GM10248 (cell line): ENCODE measurements around the gene FABP2.
A peak's percentile ranks its signal among the peaks of the same experiment; 100 is the strongest.

ENCODE experiments used
- CTCF ChIA-PET: fragments of 300-600 bp; sonication (Branson Sonifier 250); formaldehyde crosslinking; extraction: SDS; loops from one replicate; lab custom pipeline; 2021; ENCODE audit warnings: antibody characterized with exemption; lab: Yijun Ruan, JAX
- POLR2A ChIA-PET: fragments of 350-650 bp; sonication (Branson Sonifier 250); formaldehyde crosslinking; extraction: SDS; loops from one replicate; lab custom pipeline; 2020; ENCODE audit warnings: antibody characterized with exemption; lab: Yijun Ruan, JAX
- DNase-seq: peaks from one replicate; pipeline ENCODE4 v3.0.0; 2012; ENCODE audit errors: extremely low spot score
- TF ChIP-seq, protein P1 (sequence below): IDR thresholded peaks from 2 replicates; pipeline ENCODE4 v1.5.1; 2012; ENCODE audit warnings: mild to moderate bottlenecking, low read depth; ENCODE audit errors: extremely low read depth, missing control alignments, control extremely low read depth

FABP2 gene

DNA sequence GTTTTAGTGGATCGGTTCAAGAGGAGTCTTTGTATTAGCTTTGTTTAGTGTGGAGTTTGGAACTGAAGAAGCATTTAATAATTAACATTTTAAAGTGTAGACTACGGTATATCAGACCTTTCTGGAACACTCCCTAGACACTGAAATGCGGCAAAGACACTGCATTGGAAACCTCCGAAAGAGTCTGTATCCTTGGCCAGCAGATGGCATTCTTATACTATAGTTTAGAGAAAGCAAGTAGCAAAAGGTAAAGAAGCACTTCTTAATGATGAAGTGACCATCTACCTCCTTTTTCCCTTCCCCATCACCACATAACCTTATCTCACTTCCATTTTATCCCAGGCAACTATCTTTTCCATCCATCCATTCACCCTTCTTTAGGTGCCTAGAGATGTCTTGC is 7.6 kb downstream of the FABP2 start:
- peak; percentile 12 for DNase-seq
- CTCF ChIA-PET: interaction anchor here (1.0 to 2.5 kb wide), 3 partner anchors 9 to 423 kb away, joined by 3 to 15 read pairs (median 3); no protein-coding TSS in a partner anchor
- POLR2A ChIA-PET: no interaction called here
- TF ChIP-seq, protein P1, sequence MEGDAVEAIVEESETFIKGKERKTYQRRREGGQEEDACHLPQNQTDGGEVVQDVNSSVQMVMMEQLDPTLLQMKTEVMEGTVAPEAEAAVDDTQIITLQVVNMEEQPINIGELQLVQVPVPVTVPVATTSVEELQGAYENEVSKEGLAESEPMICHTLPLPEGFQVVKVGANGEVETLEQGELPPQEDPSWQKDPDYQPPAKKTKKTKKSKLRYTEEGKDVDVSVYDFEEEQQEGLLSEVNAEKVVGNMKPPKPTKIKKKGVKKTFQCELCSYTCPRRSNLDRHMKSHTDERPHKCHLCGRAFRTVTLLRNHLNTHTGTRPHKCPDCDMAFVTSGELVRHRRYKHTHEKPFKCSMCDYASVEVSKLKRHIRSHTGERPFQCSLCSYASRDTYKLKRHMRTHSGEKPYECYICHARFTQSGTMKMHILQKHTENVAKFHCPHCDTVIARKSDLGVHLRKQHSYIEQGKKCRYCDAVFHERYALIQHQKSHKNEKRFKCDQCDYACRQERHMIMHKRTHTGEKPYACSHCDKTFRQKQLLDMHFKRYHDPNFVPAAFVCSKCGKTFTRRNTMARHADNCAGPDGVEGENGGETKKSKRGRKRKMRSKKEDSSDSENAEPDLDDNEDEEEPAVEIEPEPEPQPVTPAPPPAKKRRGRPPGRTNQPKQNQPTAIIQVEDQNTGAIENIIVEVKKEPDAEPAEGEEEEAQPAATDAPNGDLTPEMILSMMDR: peak; percentile 43

DNA sequence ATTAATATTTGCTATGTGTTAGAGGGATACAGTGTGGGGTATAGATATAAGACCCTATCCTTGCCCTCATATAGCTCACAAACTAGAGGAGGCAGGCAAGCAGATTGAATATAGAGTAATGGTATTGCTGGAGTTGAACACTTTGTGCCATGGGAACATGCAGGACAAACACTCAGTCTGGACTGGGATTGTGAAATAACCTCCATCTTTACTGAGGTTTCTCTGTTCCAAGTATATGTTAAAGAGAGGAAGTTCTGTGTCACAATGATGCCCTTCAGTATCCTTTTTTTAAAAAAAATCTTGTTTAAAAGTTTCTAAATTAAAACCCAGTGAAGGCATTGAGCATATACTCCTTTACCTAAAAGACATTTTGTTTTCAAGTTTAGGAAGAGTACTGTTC is 8.7 kb downstream of the FABP2 start:
- TF ChIP-seq, protein P1: no peak
- CTCF ChIA-PET: interaction anchor here (1.0 to 2.5 kb wide), 4 partner anchors 8 to 424 kb away, joined by 3 to 15 read pairs (median 4); partner anchors contain the start of gene FABP2
- POLR2A ChIA-PET: no interaction called here
- no peak for DNase-seq

DNA sequence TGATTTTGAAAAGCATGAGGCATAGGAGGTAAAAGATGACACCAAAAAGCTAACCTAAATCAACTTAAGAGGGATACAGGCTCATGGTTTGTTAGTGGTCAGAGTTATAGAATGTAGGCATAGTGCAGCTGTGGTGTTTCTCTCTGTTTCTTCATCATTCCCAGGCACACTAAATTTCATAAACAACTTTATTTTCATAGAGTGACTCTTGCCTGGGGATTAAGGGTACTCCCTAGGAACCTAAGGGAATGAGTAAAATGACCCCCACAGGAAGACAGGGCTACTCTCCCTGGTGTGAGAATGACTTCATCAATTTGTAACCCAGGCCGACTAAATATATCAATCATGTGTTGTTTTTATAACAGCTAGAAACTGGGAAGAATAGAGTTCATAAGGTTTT is 11.1 kb downstream of the FABP2 start:
- DNase-seq: no peak
- CTCF ChIA-PET: interaction anchor here (1.0 to 1.9 kb wide), 3 partner anchors 183 to 746 kb away, joined by 3 to 6 read pairs (median 5); no protein-coding TSS in a partner anchor
- POLR2A ChIA-PET: no interaction called here
- TF ChIP-seq, protein P1: no peak

DNA sequence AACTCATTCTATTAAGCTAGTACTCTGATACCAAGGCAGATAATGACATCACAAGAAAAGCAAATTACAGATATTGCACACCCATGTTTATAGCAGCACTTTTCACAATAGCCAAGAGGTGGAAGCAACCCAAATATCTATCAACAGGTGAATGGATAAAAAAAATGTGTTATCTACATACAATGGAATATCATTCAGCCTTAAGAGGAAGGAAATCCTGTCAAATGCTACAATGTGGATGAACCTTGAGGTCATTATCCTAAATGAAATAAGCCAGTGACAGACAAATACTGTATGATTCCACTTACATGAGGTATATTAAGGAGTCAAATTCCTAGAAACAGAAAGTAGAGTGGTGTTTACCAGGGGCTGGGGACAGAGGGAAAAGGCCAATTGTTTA is 14.3 kb downstream of the FABP2 start:
- ChIA-PET CTCF (no interaction called here), POLR2A (no interaction called here)
- no peak for DNase-seq
- TF ChIP-seq, protein P1: no peak

DNA sequence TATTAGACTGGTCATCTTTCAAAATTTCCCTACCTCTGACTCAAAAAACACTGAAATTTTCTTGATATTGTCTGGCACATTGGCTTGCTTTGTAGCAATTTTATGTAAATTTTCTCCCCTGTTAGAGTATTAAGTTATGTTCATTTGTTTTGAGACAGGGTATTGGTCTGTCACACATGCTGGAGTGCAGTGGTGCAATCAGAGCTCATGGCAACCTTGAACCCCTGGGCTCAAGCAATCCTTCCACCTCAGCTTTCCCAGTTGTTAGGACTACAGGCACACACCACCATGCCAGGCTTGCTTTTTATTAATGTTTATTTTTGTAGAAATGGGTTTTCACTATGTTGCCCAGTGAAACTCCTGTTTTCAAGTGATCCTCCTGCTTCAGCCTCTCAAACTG is 17.5 kb downstream of the FABP2 start:
- ChIA-PET POLR2A (no interaction called here), CTCF (no interaction called here)
- TF ChIP-seq, protein P1: no peak
- no peak for DNase-seq

DNA sequence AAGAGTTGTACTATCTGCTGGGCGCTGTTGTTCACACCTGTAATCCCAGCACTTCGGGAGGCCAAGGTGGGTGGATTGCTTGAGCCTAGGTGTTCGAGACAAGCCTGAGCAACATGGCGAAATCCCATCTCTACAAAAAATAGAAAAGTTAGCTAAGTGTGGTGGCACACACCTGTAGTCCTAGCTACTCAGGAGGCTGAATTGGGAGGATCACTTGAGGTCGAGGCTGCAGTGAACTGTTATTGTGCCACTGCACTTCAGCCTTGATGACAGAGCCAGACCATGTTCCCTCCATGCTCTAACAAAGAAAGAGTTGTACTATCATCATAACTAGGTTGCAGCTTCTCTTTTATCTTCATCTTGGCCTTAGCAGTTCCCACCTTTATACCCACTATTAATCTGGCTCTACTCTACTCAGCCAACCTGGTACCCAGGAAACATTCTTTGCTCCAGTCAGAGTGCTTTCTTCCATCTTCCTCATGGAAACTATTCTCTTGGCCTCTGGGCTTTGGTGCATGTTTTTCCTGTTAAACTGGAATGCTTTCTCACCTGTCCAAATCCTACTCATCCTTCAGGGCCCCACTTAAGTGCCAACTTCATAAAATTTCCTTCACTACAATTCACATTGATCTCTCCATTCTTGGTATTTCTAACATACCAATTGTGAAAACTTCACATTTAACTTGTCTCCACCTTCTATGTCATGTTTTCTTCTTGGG is 18.2 kb downstream of the FABP2 start:
- no peak for DNase-seq
- POLR2A ChIA-PET: no interaction called here
- CTCF ChIA-PET: no interaction called here
- TF ChIP-seq, protein P1: no peak
